Measurements from ENCODE around the gene ALKBH5. TPM values are rescaled to one million over a fixed set of nuclear protein-coding genes. Genes with fewer than 3 reads are reported as not detected.

Gene ALKBH5
- total RNA-seq, 4 donors from 2014 or later: 67.1 to 92.7 (median 73.2) TPM

DNA sequence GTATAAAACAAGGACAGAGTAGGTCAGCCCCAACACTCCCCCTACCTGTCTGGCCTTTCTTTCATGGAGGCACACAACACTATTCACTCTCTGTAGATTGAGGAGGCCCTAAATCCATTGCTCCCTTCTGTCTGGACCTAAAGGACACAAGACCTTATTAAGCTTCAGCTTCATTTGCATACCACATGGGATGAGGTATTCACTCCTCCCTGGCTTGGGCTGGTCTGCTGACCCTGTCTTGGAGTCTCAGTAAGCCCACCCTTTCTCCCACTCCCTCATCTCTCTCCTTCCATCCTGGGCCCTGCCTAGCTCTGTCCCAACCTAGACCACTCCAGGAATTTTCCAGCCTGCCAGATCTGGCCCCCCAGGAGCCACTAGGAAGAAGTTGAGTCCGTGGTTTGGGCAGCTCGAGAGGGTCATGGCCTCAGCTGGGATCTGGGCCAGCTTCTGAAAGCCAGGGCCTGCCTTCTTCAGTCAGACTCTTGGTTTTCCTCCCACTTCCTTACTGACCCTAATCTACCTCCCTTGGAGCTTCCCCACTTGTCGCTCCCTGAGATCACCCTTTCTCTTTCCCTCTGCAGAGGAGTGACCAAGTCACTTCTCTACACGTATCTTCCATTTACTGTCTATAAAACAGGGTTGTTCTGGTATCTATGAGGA lies 35.3 kb downstream of the ALKBH5 start:
- Histone ChIP-seq H3K4me1 (peaks cover 5% of the 10 kb centered on the region), H3K4me3 (no peak overlapping the region), H3K36me3 (no peaks in the 10 kb centered on the region), H3K9me3 (no peaks in the 10 kb centered on the region), H3K27me3 (no peaks in the 10 kb centered on the region), H3K27ac (no peak overlapping the region)
- TF ChIP-seq POLR2AphosphoS5 (IDR thresholded peaks at IDR 0.05): no peak
- no peak for TF ChIP-seq EP300 (IDR thresholded peaks at IDR 0.05)
- TF ChIP-seq POLR2A (IDR thresholded peaks at IDR 0.05): no peak
- TF ChIP-seq, protein P1, sequence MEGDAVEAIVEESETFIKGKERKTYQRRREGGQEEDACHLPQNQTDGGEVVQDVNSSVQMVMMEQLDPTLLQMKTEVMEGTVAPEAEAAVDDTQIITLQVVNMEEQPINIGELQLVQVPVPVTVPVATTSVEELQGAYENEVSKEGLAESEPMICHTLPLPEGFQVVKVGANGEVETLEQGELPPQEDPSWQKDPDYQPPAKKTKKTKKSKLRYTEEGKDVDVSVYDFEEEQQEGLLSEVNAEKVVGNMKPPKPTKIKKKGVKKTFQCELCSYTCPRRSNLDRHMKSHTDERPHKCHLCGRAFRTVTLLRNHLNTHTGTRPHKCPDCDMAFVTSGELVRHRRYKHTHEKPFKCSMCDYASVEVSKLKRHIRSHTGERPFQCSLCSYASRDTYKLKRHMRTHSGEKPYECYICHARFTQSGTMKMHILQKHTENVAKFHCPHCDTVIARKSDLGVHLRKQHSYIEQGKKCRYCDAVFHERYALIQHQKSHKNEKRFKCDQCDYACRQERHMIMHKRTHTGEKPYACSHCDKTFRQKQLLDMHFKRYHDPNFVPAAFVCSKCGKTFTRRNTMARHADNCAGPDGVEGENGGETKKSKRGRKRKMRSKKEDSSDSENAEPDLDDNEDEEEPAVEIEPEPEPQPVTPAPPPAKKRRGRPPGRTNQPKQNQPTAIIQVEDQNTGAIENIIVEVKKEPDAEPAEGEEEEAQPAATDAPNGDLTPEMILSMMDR (IDR thresholded peaks at IDR 0.05): no peak
- no peak for DNase-seq (ENCODE audit: low spot score in 2 of 2)
- WGBS: 52% methylated on average over 4 of the region's 4 CpGs

GRCh38 chr17:18224053-18224386 lies 40.4 kb downstream of the ALKBH5 start:
- Histone ChIP-seq H3K36me3 (no peaks in the 10 kb centered on the region), H3K9me3 (no peaks in the 10 kb centered on the region), H3K4me1 (peaks cover 21% of the 10 kb centered on the region), H3K27me3 (no peaks in the 10 kb centered on the region), H3K4me3 (no peak overlapping the region), H3K27ac (no peak overlapping the region)
- DNase-seq (ENCODE audit: low spot score in 2 of 2): no peak
- TF ChIP-seq POLR2A (IDR thresholded peaks at IDR 0.05): no peak
- TF ChIP-seq EP300 (IDR thresholded peaks at IDR 0.05): no peak
- no peak for TF ChIP-seq POLR2AphosphoS5 (IDR thresholded peaks at IDR 0.05)
- TF ChIP-seq, protein P1 (IDR thresholded peaks at IDR 0.05): no peak
- 83% methylated on average over 3 of the region's 4 CpGs for WGBS

GRCh38 chr17:18224387-18225120 lies 40.9 kb downstream of the ALKBH5 start:
- Histone ChIP-seq H3K4me3 (peak overlapping the region; percentile 74), H3K9me3 (no peaks in the 10 kb centered on the region)
- DNase-seq (ENCODE audit: low spot score in 2 of 2): no peak

GRCh38 chr17:18225121-18225641 lies 41.6 kb downstream of the ALKBH5 start, which contains the start of gene LLGL1:
TSS of gene LLGL1 (plus strand) at chr17:18225635. CDS start at chr17:18225683, 48 bp downstream.
- H3K4me1 ChIP-seq: peaks cover 21% of the 10 kb centered on the region
- peak; percentile 97 for DNase-seq (ENCODE audit: low spot score in 2 of 2)
- no peaks in the 10 kb centered on the region for H3K27me3 ChIP-seq
- H3K9me3 ChIP-seq: no peaks in the 10 kb centered on the region
- WGBS: 2% methylated on average over 12 of the region's 60 CpGs
- no peaks in the 10 kb centered on the region for H3K36me3 ChIP-seq
- no peak within 1 kb of the TSS for H3K27ac ChIP-seq
- TF ChIP-seq POLR2A (IDR thresholded peaks at IDR 0.05): no peak
- TF ChIP-seq POLR2AphosphoS5 (IDR thresholded peaks at IDR 0.05): no peak
- no peak for TF ChIP-seq EP300 (IDR thresholded peaks at IDR 0.05)
- TF ChIP-seq, protein P1 (IDR thresholded peaks at IDR 0.05): no peak
- peak within 1 kb of the TSS; percentile 74 for H3K4me3 ChIP-seq

More at GRCh38 chr17:18224387-18225120, 40.9 kb downstream of the ALKBH5 start:
- Histone ChIP-seq H3K4me1 (peaks cover 21% of the 10 kb centered on the region), H3K27me3 (no peaks in the 10 kb centered on the region), H3K36me3 (no peaks in the 10 kb centered on the region), H3K27ac (no peak overlapping the region)
- TF ChIP-seq POLR2AphosphoS5 (IDR thresholded peaks at IDR 0.05): no peak
- no peak for TF ChIP-seq EP300 (IDR thresholded peaks at IDR 0.05)
- no peak for TF ChIP-seq POLR2A (IDR thresholded peaks at IDR 0.05)
- TF ChIP-seq, protein P1 (IDR thresholded peaks at IDR 0.05): no peak
- 51% methylated on average over 22 of the region's 23 CpGs for WGBS
